HG03108 (cell line): Measurements from ENCODE around the gene THRB.

Source experiments
- ATAC-seq: cut with Tn5 transposase; IDR thresholded peaks from one replicate; pipeline ENCODE4 v1.9.1; 2021; ENCODE audit warnings: moderate library complexity; ENCODE audit not compliant: unreplicated experiment

Gene THRB

GRCh38 chr3:24385012-24385615, 109.5 kb downstream of the THRB start:
- no peak for ATAC-seq

GRCh38 chr3:24382647-24383046, 112.0 kb downstream of the THRB start:
- ATAC-seq = no peak

GRCh38 chr3:24379936-24380335, 114.7 kb downstream of the THRB start:
- ATAC-seq = no peak

- ATAC-seq = no peak
These were observed 116.3 kb downstream of the THRB start for GRCh38 chr3:24378313-24378712.

- no peak for ATAC-seq
These were observed 117.2 kb downstream of the THRB start for GRCh38 chr3:24377218-24377993.

- ATAC-seq = no peak
These were observed 118.7 kb downstream of the THRB start for GRCh38 chr3:24375947-24376384.

GRCh38 chr3:24374801-24375200, 119.8 kb downstream of the THRB start:
- ATAC-seq = no peak

- ATAC-seq = no peak
These were observed 121.3 kb downstream of the THRB start for GRCh38 chr3:24373198-24373959.

- ATAC-seq = no peak
These were observed 122.0 kb downstream of the THRB start for GRCh38 chr3:24372559-24373197.

GRCh38 chr3:24370352-24371090, 124.1 kb downstream of the THRB start:
- no peak for ATAC-seq

GRCh38 chr3:24368605-24369004, 126.0 kb downstream of the THRB start:
- ATAC-seq = no peak

- ATAC-seq = no peak
These were observed 126.9 kb downstream of the THRB start for GRCh38 chr3:24367664-24368264.

- ATAC-seq = no peak
These were observed 127.4 kb downstream of the THRB start for GRCh38 chr3:24367216-24367615.

- no peak for ATAC-seq
These were observed 129.5 kb downstream of the THRB start for GRCh38 chr3:24365168-24365567.

- no peak for ATAC-seq
These were observed 130.3 kb downstream of the THRB start for GRCh38 chr3:24364359-24364758.

GRCh38 chr3:24363242-24363641, 131.4 kb downstream of the THRB start:
- ATAC-seq = no peak

- ATAC-seq = no peak
These were observed 133.0 kb downstream of the THRB start for GRCh38 chr3:24361623-24362022.

GRCh38 chr3:24360957-24361356, 133.7 kb downstream of the THRB start:
- ATAC-seq = no peak

GRCh38 chr3:24359645-24360462, 134.8 kb downstream of the THRB start:
- ATAC-seq = no peak
